AG04449 (cell line): ENCODE measurements around the gene DNAJB4.
"Not testable (repeated sequence)": the region's sequence is repeated elsewhere in the genome, so short reads cannot be mapped to it uniquely, and the experiment has no call there.

Experiments
- CTCF ChIA-PET: fragments of 350-600 bp; formaldehyde crosslinking; extraction: SDS; loops from one replicate; lab custom pipeline; 2021; ENCODE audit warnings: antibody characterized with exemption; lab: Yijun Ruan, JAX
- POLR2A ChIA-PET: fragments of 400-600, 350-600 bp; formaldehyde crosslinking; extraction: SDS; loops from one replicate; lab custom pipeline; 2020; ENCODE audit warnings: antibody characterized with exemption, inconsistent platforms; lab: Yijun Ruan, JAX
- DNase-seq: peaks from one replicate; pipeline ENCODE4 v3.0.0-alpha.2; 2010; ENCODE audit warnings: low read depth, low spot score
- H3K4me3 ChIP-seq: 2 replicates; pipeline ENCODE4 v1.5.1; 2011; ENCODE audit warnings: low read depth, mild to moderate bottlenecking, control low read depth, low read length
- TF ChIP-seq, protein P1 (sequence below): IDR thresholded peaks from one replicate; pipeline ENCODE4 v1.5.1; 2011; ENCODE audit warnings: mild to moderate bottlenecking, moderate library complexity, low read length, control low read depth, inconsistent platforms; ENCODE audit not compliant: insufficient read depth; ENCODE audit errors: missing control alignments

The DNAJB4 gene

DNA sequence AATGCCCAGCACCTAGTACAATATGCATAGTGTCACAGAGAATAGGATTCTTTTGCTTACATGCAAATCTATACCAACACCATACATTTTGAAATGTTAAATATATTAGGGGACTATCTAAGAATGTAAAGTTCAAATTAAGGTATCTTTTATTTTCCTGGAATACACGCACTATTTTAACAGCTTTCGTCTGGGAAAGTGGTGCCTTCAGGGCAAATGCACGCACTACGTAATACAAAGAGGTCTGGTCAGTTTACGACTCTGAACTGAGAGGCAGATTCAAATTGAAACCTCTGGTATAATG is 26.8 kb upstream of the DNAJB4 start:
- CTCF ChIA-PET: interaction anchor here (1.0 to 4.4 kb wide), 8 partner anchors 8 to 136 kb away, joined by 3 to 43 read pairs (median 4); no protein-coding TSS in a partner anchor

DNA sequence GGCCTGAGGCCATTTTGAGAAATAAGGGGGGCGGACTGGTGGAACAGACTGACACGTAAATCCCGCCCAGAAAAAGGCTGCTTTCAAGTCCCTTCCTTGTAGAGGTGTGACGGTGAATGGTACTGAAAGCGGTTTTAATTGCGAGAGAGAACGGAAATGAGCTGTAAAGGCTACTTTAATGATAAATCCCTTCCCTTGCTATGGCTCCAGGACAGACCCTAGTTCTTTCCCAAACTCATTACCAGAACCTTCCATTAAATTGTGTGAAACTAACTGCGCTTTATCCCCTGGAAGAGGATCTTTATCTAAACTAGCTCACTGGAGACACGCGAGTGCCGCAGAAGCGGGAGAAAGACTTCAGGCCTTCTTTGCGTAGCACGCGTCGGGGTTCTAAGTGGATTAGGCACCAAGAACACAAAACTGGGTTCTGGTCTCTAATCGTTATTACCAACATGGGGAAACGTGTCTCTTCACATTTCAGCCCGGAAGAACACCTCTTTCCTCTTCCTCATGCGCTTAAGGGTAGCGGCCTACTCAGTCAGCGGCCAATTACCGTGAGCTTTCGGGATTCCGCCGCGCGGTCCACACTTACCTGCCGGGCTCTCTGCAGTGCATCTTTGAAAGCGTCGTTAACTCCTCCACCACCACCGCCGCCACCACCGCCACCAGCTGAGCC is 26.3 kb upstream of the DNAJB4 start:
- peak overlapping the region; percentile 95 for H3K4me3 ChIP-seq
- peak; percentile 79 for DNase-seq
- TF ChIP-seq, protein P1, sequence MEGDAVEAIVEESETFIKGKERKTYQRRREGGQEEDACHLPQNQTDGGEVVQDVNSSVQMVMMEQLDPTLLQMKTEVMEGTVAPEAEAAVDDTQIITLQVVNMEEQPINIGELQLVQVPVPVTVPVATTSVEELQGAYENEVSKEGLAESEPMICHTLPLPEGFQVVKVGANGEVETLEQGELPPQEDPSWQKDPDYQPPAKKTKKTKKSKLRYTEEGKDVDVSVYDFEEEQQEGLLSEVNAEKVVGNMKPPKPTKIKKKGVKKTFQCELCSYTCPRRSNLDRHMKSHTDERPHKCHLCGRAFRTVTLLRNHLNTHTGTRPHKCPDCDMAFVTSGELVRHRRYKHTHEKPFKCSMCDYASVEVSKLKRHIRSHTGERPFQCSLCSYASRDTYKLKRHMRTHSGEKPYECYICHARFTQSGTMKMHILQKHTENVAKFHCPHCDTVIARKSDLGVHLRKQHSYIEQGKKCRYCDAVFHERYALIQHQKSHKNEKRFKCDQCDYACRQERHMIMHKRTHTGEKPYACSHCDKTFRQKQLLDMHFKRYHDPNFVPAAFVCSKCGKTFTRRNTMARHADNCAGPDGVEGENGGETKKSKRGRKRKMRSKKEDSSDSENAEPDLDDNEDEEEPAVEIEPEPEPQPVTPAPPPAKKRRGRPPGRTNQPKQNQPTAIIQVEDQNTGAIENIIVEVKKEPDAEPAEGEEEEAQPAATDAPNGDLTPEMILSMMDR: no peak
- CTCF ChIA-PET: interaction anchor here (0.8 to 4.4 kb wide), 11 partner anchors 9 to 629 kb away, joined by 3 to 43 read pairs (median 4); partner anchors contain the start of gene DNAJB4
- POLR2A ChIA-PET: interaction anchor here (0.6 to 4.5 kb wide), 11 partner anchors 12 to 199 kb away, joined by 3 to 55 read pairs (median 3); partner anchors contain the start of genes DNAJB4 and MIGA1

More for the DNA sequence above, 26.8 kb upstream of the DNAJB4 start:
- no peak for DNase-seq
- peak overlapping the region; percentile 95 for H3K4me3 ChIP-seq
- TF ChIP-seq, protein P1: no peak
- POLR2A ChIA-PET: interaction anchor here (1.4 to 4.5 kb wide), 4 partner anchors 12 to 146 kb away, joined by 3 to 55 read pairs (median 5); partner anchors contain the start of gene DNAJB4

DNA sequence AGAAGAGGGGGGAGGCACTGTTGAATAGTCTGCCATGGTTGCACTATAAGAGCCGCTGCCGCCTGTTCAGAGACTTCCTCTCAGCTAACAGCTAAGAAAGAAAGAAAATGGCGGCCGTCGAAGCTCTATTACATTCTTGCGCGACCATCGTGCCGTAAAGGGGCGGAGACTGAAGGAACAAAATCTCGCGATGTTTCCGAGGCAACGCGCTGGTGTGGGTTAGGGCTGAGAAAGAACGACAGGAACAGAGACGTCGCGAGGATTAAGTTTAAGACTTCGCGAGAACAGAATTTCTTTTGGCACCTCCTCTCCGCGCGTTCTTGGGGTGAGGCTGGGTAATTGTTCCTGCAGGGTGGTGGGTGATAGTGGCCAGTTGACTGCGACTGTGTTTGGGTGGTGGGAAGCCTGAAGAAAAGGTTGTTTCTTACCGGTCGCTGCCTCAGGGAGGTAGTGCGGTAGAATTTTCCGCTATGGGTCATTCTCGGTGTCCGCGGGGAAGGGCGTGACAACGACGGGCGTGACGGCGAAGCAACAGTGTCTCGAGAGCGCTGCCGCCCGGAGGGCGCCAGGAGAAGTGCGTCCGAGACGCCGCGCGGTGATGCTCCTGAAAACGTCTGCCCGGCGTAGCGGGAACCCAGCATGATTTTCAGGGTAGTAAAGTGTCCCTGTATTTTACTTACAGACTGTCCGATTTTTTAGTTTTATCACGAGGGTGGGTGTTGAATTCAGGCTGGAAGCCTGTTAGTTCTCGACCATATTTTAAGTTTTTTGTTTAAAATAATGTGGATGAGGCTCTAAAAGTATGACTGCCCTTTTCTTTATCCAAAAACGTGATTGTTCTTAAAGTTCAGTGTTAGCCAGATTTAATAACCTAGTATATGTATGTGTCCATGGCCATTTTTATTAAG is 25.5 kb upstream of the DNAJB4 start, which contains the start of gene FUBP1:
Gene FUBP1, minus strand, starts transcription at position 104 of the 908 bp plus-strand sequence. Its CDS starts 68 bp downstream, at position 36.
- ChIA-PET POLR2A (interaction anchor here (0.6 to 4.5 kb wide), 13 partner anchors 11 to 200 kb away, joined by 3 to 55 read pairs (median 3); partner anchors contain the start of genes DNAJB4 and MIGA1), CTCF (interaction anchor here (0.6 to 4.4 kb wide), 13 partner anchors 9 to 628 kb away, joined by 3 to 43 read pairs (median 5); partner anchors contain the start of gene DNAJB4)
- peak within 1 kb of the TSS; percentile 95 for H3K4me3 ChIP-seq
- TF ChIP-seq, protein P1: peak; percentile 78
- peak; percentile 96 for DNase-seq

DNA sequence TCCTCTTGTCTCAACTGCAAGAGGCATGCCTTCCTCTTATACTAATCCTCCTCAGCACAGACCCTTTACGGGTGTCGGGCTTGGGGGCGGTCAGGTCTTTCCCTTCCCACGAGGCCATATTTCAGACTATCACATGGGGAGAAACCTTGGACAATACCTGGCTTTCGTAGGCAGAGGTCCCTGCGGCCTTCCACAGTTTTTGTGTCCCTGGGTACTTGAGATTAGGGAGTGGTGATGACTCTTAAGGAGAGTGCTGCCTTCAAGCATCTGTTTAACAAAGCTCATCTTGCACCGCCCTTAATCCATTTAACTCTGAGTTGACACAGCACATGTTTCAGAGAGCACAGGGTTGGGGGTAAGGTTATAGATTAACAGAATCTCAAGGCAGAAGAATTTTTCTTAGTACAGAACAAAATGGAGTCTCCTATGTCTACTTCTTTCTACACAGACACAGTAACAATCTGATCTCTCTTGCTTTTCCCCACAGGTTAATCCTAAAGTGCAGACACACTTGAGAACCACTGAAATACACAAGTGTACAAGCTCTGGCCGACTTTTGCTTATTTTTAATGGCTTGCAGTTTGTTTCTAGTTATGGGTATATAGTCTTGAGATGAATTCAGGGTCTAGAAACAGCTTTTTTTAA is 21.3 kb upstream of the DNAJB4 start:
- DNase-seq, H3K4me3 ChIP-seq, POLR2A ChIA-PET: not testable (repeated sequence)
- CTCF ChIA-PET: interaction anchor here (1.1 kb wide), 1 partner anchor 12 kb away, joined by 4 read pairs; no protein-coding TSS in a partner anchor

DNA sequence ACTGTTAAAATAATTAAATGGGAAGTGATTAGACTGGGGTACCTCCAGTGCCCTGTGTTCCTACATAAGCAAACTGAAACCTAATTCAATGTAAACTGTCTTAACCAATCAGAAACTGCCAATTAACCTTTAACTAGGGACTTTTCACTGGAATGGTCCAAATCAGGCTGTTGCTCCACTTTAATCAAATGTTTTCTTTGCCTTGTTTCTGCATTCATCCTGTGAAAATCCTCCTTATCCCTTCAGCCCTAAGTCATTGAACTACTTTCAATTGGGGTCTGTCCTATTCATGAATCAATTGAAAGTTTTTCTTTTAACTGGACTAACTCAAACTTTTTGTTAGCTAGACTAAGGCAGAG is 20.8 kb upstream of the DNAJB4 start:
- TF ChIP-seq, protein P1: no peak
- no peak for DNase-seq
- CTCF ChIA-PET: interaction anchor here (1.1 to 2.6 kb wide), 2 partner anchors 12 to 131 kb away, joined by 4 to 10 read pairs; no protein-coding TSS in a partner anchor
- POLR2A ChIA-PET: no interaction called here
- no peak overlapping the region for H3K4me3 ChIP-seq

DNA sequence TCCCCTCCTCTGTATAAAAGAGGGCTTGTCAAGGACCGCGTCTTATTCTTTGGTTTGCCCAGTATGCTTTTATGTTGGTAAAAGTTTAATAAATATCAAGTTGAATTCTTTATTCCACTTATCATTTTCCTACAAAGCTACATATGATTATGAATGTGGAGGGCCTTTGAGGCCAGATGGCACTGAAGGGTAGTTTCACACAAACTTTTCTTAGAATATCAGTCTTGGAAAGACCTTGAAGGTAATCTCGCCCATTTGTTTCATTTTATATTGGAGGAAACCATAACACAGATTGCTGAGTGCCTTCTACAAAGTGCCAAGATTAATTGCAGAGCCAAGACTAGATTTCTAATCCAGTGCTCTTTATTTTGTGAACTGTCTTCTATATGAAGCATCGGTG is 20.1 kb upstream of the DNAJB4 start:
- TF ChIP-seq, protein P1: no peak
- ChIA-PET POLR2A (no interaction called here), CTCF (interaction anchor here (2.6 kb wide), 1 partner anchor 130 kb away, joined by 10 read pairs; no protein-coding TSS in a partner anchor)
- no peak overlapping the region for H3K4me3 ChIP-seq
- DNase-seq: no peak
